HK-2 (cell line): ENCODE measurements around the gene TREH.
A peak's percentile ranks its signal among the peaks of the same experiment; 100 is the strongest.
"Not testable (repeated sequence)": the region's sequence is repeated elsewhere in the genome, so short reads cannot be mapped to it uniquely, and the experiment has no call there.

Source experiments
- DNase-seq: peaks from one replicate; pipeline ENCODE4 v3.0.0-alpha.2; 2018; ENCODE audit not compliant: unreplicated experiment

The TREH gene

DNA sequence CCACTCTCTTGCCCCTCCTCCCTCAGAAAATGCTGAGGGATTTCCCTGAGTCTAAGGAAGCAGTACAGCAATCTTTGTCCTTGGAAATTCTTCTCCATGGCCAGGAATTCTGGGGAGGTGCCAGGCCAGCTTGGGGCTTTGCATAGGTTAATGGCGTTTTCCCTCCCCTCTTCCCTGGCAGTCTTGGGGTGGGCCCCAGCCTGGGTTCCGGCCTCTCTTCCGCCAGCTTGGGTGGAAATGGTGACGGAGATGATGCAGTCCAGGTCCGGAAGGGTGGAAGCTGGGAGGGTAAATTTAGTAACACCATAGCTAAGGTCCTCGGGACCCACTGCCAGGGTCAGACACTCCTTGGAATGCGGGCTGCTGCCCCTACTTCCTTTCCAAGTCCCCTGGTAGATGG is 67.1 kb downstream of the TREH start:
- no peak for DNase-seq

DNA sequence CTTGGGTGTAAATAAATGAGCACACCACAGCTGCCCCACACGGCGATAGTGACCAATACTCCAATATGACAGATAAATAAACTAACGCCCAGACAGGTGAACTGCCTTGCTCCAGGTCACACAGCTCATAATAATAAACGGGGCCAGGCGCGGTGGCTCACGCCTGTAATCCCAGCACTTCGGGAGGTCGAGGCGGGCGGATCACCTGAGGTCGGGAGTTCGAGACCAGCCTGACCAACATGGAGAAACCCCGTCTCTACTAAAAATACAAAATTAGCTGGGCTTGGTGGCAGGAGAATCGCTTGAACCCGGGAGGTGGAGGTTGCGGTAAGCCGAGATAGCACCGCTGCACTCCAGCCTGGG is 68.0 kb downstream of the TREH start:
- not testable (repeated sequence) for DNase-seq

DNA sequence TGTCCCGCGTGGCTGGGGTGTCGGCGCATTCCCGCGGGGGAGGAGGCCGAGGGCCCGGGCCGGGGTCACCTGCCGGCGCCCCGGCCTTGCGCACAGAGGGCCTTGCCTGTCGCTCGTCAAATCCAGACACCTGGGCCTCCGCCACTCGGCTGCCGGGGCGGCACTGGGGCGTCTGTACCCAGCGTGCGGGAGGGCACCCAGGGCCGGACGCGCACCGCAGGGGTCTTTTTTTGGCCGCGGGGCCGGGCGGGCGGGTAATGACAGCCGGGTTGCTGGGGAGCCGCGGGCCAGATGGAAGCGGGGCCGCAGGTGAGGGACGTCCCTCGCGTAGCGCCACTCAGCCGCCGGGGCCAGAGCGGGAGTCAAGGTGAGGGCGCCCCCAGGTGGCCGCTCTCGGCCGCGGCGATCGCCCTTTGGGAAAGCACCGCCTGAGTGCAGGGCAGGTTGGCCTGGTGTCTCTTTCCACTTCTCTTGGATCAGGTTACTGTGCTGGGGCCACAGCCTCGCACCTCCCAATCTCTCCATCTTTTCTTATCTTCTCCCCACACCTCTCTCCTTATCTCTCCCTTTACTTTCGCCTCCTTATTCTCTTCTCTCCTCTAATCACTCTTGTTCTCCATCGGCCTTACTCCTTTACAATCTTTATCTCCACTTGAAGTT is 68.5 kb downstream of the TREH start:
- no peak for DNase-seq

DNA sequence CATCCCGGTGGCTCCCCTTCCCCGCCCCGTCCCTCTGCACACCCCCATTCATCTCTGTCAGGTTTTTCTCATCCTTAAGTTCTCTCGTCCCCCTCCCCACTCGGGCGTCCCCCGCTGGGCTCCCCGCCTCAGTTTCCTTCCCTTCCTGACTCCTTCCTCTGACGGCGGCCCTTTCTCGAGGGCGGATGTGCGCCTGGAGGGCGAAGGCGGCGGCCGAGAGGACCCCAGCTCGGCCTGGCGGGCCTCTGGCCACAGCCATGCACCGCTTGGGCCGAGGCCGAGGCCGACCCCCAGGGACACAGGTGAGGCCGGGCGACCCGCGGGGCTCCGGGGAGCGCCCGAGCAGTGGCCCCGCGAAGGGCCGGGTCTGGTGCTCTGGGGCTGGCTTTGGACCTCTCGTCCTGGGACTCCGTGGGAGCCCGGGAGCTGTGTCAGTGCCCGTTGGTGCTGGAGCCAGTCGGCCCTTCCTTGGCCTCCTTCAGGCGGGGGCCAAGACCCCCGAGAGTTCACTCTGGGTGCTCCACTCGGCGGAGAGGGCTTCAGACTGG is 69.2 kb downstream of the TREH start:
- no peak for DNase-seq

DNA sequence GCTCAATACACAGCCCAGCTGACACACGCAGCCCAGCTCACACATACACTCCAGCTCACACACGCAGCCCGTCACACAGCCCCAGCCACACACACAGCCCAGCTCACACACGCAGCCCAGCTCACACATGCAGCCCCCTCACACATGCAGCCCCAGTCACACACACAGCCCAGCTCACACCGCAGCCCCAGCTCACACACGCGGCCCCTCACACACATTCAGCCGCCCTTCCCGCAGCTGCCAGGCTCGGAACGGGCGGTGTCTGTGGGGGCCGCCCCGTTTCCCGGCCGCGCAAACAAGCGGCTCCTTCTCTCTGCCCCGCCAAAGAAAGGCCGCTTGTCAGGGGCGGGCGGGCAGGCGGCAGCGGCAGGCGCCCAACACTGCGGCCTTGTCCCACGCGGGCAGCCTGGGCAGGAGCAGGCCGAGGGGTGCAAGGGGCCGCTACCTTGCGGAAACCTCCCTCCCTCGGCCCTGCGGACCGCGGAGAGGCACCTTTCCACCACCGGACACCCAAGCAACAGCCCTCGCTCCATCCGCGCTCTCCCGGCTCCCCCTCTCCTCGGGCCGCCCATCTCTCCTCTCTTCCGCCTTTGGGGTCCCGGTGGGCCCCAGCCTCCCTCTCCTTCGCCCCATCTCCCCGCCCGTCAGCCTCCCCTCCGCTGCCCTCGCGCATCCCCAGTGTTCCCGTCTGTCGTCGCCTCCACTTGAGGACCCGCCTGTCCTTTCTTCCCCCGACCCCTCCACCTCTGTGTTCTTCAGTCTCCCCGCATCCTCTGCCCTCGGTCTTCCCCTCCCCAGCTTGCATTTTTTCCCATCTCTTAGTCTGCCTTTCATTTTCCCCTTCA is 69.8 kb downstream of the TREH start:
- no peak for DNase-seq

DNA sequence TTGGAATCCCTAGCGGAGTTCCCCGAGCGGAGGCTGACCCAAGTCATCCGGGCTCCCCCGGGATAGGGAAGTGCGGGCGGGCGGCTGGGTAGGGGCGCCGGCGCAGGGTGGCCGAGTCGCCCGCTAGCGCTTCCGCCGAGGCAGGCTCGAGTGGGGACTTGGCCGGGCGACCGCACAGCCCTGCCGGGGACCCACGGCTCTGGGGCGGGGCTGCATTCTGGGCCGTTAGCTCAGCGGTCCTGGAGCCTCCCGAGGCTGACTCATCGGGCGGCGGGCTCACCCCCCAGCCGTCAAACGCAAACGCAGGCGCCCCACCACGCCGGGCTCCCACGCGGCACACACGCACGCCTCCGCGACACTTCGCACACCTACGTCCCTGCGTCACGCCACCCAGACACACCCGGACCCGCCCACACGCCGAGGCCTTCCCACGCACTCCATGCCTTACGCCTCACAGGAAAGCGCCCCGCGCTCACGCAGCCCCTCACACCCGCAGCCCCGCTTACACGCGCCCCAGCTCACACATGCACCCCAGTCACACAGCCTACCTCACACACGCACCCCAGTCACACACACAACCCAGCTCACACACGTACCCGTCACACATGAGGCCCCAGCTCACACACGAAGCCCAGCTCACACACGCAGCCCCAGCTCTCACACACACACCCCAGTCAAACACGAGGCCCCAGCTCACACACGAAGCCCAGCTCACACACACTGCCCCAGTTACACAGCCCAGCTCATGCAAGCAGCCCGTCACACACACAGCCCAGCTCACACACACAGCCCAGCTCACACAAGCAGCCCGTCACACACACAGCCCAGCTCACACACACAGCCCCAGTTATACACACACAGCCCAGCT is 70.9 kb downstream of the TREH start:
- DNase-seq = peak; percentile 65

DNA sequence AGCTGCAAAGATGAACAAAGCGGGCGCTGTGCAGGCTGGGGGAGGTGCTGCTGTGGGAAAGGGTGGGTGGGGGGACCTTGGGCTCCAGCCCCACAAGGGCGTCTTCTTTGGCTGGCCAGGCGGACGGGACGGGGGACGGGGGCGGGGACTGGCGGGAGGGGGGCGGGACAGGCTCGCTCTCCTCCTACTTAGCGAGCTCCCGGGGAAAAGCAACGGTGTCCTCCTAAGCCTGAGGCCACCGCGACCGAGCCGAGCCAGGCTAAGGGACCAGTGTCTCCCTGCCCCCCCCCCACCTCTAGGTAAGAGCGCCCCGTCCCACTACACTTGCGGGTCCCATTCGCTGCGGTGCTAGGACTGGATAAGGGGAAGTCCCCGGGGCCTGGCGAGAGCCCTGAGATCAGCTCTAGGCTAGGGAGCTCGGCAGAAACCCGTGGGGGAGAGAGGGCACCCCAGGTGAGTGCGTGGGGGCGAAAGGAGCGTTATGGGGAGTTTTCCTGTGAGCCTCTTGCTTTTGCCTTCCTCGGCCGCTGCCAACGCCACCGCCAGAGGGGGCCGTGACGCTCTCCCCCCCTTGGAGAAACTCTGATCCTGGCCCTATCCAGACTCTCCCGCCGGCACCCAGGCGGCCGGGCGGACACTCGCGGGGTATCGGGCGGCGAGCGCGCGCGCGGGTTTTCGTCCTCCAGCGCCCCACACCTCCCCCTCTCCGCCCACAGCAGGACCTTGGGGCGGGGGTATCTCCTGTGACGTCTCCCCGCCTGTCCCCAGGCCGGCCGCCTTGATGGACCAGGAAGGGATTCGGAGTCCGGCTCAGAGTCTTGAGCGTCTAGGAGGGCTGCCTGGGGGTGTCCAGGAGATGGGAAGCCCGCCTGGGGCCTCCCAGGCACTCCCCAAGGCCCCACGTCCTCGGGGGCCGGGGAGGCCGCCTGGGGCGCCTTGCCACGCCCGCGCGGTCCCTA is 71.8 kb downstream of the TREH start, which contains the start of gene PHLDB1:
PHLDB1 (plus strand) TSS at position 215 of the 959 bp plus-strand sequence. CDS start 6,222 bp downstream, outside the sequence.
- DNase-seq = peak; percentile 70
